ENCODE measurements around the gene ZBP1. TPM values are rescaled to one million over a fixed set of nuclear protein-coding genes. Genes with fewer than 3 reads are reported as not detected.

The ZBP1 gene
- total RNA-seq, 1 experiment from 2014 or later: not detected

GRCh38 chr20:57614490-57615444 is 5.5 kb downstream of the ZBP1 start:
- no peaks in the 10 kb centered on the region for H3K9me3 ChIP-seq (ENCODE audit: insufficient read depth, low read depth)
- TF ChIP-seq CTCF (conservative IDR thresholded peaks at IDR 0.05): no peak
- TF ChIP-seq EZH2 (IDR thresholded peaks at IDR 0.05; ENCODE audit: low read depth): no peak
- no peaks in the 10 kb centered on the region for H3K79me2 ChIP-seq (ENCODE audit: low read depth)
- H3K9me2 ChIP-seq (ENCODE audit: insufficient read depth): no peaks in the 10 kb centered on the region
- H3K4me1 ChIP-seq (replicated peaks; ENCODE audit: insufficient read depth): peaks cover 16% of the 10 kb centered on the region
- H4K20me1 ChIP-seq (ENCODE audit: insufficient read depth): no peaks in the 10 kb centered on the region
- intact Hi-C loops (cut with micrococcal nuclease; ENCODE audit: unreplicated experiment): loop anchor here (10.0 kb wide), 1 partner anchor 400 kb away; no protein-coding TSS in a partner anchor
- no peak overlapping the region for H3K4me3 ChIP-seq
- no peak overlapping the region for H3K27ac ChIP-seq
- no peaks in the 10 kb centered on the region for H3K36me3 ChIP-seq (ENCODE audit: low read depth)
- H3K27me3 ChIP-seq (ENCODE audit: insufficient read depth, low read depth): no peaks in the 10 kb centered on the region
- no peak for DNase-seq
- no peak overlapping the region for H3K4me2 ChIP-seq
- BruUV-seq (replicated peaks): no TSS peak
- H3F3A ChIP-seq (ENCODE audit: insufficient read depth, low read depth): peaks cover 12% of the 10 kb centered on the region
- CTCF ChIA-PET: no interaction called here
- POLR2A ChIA-PET (ENCODE audit: unreplicated experiment): no interaction called here
- H2AFZ ChIP-seq: no peak overlapping the region

- POLR2A ChIA-PET (ENCODE audit: unreplicated experiment): no interaction called here
- no TSS peak for BruUV-seq (replicated peaks)
- no peaks in the 10 kb centered on the region for H3K36me3 ChIP-seq (ENCODE audit: low read depth)
- no peaks in the 10 kb centered on the region for H3K9me3 ChIP-seq (ENCODE audit: insufficient read depth, low read depth)
- no peak overlapping the region for H3K4me2 ChIP-seq
- no peaks in the 10 kb centered on the region for H3K9me2 ChIP-seq (ENCODE audit: insufficient read depth)
- no peaks in the 10 kb centered on the region for H3K79me2 ChIP-seq (ENCODE audit: low read depth)
- no peaks in the 10 kb centered on the region for H3K27me3 ChIP-seq (ENCODE audit: insufficient read depth, low read depth)
- DNase-seq: no peak
- H3K27ac ChIP-seq: no peak overlapping the region
- H3K4me1 ChIP-seq (replicated peaks; ENCODE audit: insufficient read depth): peaks cover 11% of the 10 kb centered on the region
- H3K4me3 ChIP-seq: no peak overlapping the region
- no peak overlapping the region for H2AFZ ChIP-seq
- CTCF ChIA-PET: no interaction called here
- no peaks in the 10 kb centered on the region for H4K20me1 ChIP-seq (ENCODE audit: insufficient read depth)
- intact Hi-C loops (cut with micrococcal nuclease; ENCODE audit: unreplicated experiment): loop anchor here (10.0 kb wide), 1 partner anchor 401 kb away; no protein-coding TSS in a partner anchor
- TF ChIP-seq CTCF (conservative IDR thresholded peaks at IDR 0.05): no peak
- no peak for TF ChIP-seq EZH2 (IDR thresholded peaks at IDR 0.05; ENCODE audit: low read depth)
- H3F3A ChIP-seq (ENCODE audit: insufficient read depth, low read depth): peaks cover 9% of the 10 kb centered on the region
Observed at GRCh38 chr20:57613481-57613921, 6.7 kb downstream of the ZBP1 start.

- no peak overlapping the region for H3K27ac ChIP-seq
- POLR2A ChIA-PET (ENCODE audit: unreplicated experiment): interaction anchor here (0.6 kb wide), 1 partner anchor 15 kb away, joined by 5 read pairs; no protein-coding TSS in a partner anchor
- CTCF ChIA-PET: no interaction called here
- DNase-seq: no peak
- H3K9me2 ChIP-seq (ENCODE audit: insufficient read depth): no peaks in the 10 kb centered on the region
- H2AFZ ChIP-seq: no peak overlapping the region
- H3K36me3 ChIP-seq (ENCODE audit: low read depth): no peaks in the 10 kb centered on the region
- no peaks in the 10 kb centered on the region for H3K9me3 ChIP-seq (ENCODE audit: insufficient read depth, low read depth)
- peaks cover 8% of the 10 kb centered on the region for H3K4me1 ChIP-seq (replicated peaks; ENCODE audit: insufficient read depth)
- no peak for TF ChIP-seq EZH2 (IDR thresholded peaks at IDR 0.05; ENCODE audit: low read depth)
- no TSS peak for BruUV-seq (replicated peaks)
- H3K27me3 ChIP-seq (ENCODE audit: insufficient read depth, low read depth): no peaks in the 10 kb centered on the region
- H4K20me1 ChIP-seq (ENCODE audit: insufficient read depth): no peaks in the 10 kb centered on the region
- peaks cover 6% of the 10 kb centered on the region for H3F3A ChIP-seq (ENCODE audit: insufficient read depth, low read depth)
- no peak overlapping the region for H3K4me2 ChIP-seq
- intact Hi-C loops (cut with micrococcal nuclease; ENCODE audit: unreplicated experiment): loop anchor here (10.0 kb wide), 1 partner anchor 402 kb away; no protein-coding TSS in a partner anchor
- no peaks in the 10 kb centered on the region for H3K79me2 ChIP-seq (ENCODE audit: low read depth)
- H3K4me3 ChIP-seq: no peak overlapping the region
Observed at GRCh38 chr20:57612916-57613315, 7.3 kb downstream of the ZBP1 start.

Data from PC-9 (cell line).